ENCODE measurements around the gene UCKL1. TPM values are rescaled to one million over a fixed set of nuclear protein-coding genes. Genes with fewer than 3 reads are reported as not detected.

Gene UCKL1
- total RNA-seq, 3 donors from 2014 or later (not counting 1 experiment from before 2014, with no cell fraction given), result 49.9 to 58.1 (median 49.9) TPM

DNA sequence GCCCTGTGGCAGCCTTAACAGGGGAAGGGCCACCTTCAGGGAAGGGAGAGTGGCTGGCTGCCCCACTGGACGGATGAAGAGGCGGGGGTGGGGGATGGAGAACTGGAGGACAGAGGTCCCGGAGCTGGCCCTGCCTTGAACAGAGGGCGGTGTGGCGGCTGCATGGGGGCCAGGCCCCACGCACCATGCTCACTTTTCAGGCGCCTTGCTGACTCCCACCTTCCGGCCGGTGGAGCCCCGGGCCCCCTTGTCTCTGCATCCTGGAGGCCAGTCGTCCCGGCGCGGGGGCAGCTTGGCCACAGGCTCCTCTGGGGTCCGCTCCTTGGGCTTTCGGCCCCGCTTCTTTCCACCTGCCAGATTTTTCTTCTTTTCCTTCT, 3.5 kb upstream of the UCKL1 start:
- Histone ChIP-seq H3K4me3 (ENCODE audit: low read length) (no peak overlapping the region), H3K36me3 (ENCODE audit: control insufficient read depth, insufficient read depth, low read length) (peaks cover 2% of the 10 kb centered on the region), H3K9me3 (ENCODE audit: control insufficient read depth, insufficient read depth, low read length) (no peaks in the 10 kb centered on the region), H3K27me3 (ENCODE audit: control insufficient read depth, insufficient read depth, low read length) (no peaks in the 10 kb centered on the region), H3K27ac (ENCODE audit: low read length) (no peak overlapping the region), H3K4me1 (ENCODE audit: control insufficient read depth, insufficient read depth, low read length) (peaks cover 22% of the 10 kb centered on the region)
- intact Hi-C loops (cut with micrococcal nuclease), result no loop called here
- no peak for DNase-seq
- H3K36me3 Mint-ChIP-seq, result no peaks in the 10 kb centered on the region
- H3K4me1 Mint-ChIP-seq, result peaks cover 0 to 4% of the 10 kb centered on the region in 2 donors
- H3K27ac Mint-ChIP-seq, result no peak overlapping the region
- TF ChIP-seq, protein P1, sequence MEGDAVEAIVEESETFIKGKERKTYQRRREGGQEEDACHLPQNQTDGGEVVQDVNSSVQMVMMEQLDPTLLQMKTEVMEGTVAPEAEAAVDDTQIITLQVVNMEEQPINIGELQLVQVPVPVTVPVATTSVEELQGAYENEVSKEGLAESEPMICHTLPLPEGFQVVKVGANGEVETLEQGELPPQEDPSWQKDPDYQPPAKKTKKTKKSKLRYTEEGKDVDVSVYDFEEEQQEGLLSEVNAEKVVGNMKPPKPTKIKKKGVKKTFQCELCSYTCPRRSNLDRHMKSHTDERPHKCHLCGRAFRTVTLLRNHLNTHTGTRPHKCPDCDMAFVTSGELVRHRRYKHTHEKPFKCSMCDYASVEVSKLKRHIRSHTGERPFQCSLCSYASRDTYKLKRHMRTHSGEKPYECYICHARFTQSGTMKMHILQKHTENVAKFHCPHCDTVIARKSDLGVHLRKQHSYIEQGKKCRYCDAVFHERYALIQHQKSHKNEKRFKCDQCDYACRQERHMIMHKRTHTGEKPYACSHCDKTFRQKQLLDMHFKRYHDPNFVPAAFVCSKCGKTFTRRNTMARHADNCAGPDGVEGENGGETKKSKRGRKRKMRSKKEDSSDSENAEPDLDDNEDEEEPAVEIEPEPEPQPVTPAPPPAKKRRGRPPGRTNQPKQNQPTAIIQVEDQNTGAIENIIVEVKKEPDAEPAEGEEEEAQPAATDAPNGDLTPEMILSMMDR (IDR thresholded peaks at IDR 0.05), result no peak
- no peaks in the 10 kb centered on the region for H3K27me3 Mint-ChIP-seq (ENCODE audit: low read depth in 2 of 2)
- no peak for ATAC-seq
- H3K9me3 Mint-ChIP-seq, result no peaks in the 10 kb centered on the region
- H3K4me3 Mint-ChIP-seq, result no peak overlapping the region
- 97% methylated on average over 17 of the region's 17 CpGs for WGBS (ENCODE audit: insufficient coverage)

DNA sequence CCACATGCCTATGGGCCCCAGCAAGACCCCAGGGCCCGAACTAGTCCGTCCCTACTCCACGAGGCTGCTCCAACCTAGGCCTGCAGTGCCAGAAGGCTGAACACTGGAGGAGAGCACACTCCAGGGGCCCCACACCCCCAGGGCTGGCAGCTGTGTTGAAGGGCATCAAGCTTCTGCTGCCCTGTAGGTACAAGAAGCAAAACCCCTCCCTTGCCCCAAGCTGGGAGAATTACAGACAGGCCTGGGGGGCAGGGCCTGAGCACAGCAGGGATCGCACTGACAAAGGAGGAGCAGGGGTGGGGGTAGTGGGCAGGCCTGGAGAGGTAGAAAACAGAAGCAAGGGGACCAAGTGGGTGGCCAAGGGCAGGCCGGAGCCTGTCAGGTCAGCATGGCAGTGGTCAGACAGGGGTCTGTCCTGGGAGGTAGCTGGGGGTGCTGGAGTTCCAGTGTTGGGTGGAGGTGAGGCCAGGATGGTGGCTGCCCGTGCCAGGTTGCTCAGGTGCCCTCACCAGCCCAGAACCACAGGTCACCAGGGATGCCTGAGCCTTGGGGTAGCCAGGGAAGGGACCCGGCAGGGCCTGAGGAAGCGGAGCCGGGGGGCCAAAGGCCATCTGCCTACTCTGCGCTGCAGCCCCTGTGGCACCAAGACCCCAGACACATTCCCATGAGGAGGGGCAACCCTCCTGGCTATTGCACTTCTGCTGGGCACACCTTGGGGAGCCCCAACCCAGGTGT, 2.9 kb upstream of the UCKL1 start:
- no peak for ATAC-seq
- Histone ChIP-seq H3K4me3 (ENCODE audit: low read length) (no peak overlapping the region), H3K27ac (ENCODE audit: low read length) (no peak overlapping the region), H3K36me3 (ENCODE audit: control insufficient read depth, insufficient read depth, low read length) (peaks cover 2% of the 10 kb centered on the region), H3K9me3 (ENCODE audit: control insufficient read depth, insufficient read depth, low read length) (no peaks in the 10 kb centered on the region), H3K27me3 (ENCODE audit: control insufficient read depth, insufficient read depth, low read length) (no peaks in the 10 kb centered on the region), H3K4me1 (ENCODE audit: control insufficient read depth, insufficient read depth, low read length) (peaks cover 27% of the 10 kb centered on the region)
- DNase-seq, result no peak
- Mint-ChIP-seq H3K9me3 (no peaks in the 10 kb centered on the region), H3K4me1 (peaks cover 4 to 8% of the 10 kb centered on the region in 2 donors), H3K36me3 (no peaks in the 10 kb centered on the region), H3K27ac (no peak overlapping the region), H3K27me3 (ENCODE audit: low read depth in 2 of 2) (no peaks in the 10 kb centered on the region), H3K4me3 (no peak overlapping the region)
- intact Hi-C loops (cut with micrococcal nuclease), result no loop called here
- TF ChIP-seq, protein P1 (IDR thresholded peaks at IDR 0.05), result no peak
- WGBS (ENCODE audit: insufficient coverage), result 95% methylated on average over 10 of the region's 10 CpGs

DNA sequence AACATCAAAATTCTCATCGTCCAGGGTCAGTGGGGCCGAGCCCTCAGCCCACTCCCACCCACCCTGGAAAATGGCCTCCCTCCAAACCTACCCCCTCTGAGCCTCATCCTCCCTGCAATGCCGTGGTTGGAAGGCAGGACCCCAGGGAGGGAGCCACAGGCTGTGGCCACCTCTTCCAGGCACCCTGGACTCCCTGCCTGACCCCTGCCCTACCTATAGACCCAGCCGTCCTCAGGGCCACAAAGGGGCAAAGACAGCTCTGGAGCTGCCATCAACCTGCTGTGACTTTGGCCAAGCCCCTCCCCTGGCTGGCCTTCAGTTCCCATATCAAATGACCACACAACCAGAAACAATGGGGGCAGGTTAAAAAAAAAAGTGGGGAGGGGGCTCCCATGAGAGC, 2.3 kb upstream of the UCKL1 start:
- no peak overlapping the region for H3K27ac Mint-ChIP-seq

More for the DNA sequence above, 2.3 kb upstream of the UCKL1 start:
- Histone ChIP-seq H3K27me3 (ENCODE audit: control insufficient read depth, insufficient read depth, low read length) (no peaks in the 10 kb centered on the region), H3K4me1 (ENCODE audit: control insufficient read depth, insufficient read depth, low read length) (peaks cover 33% of the 10 kb centered on the region), H3K9me3 (ENCODE audit: control insufficient read depth, insufficient read depth, low read length) (no peaks in the 10 kb centered on the region), H3K36me3 (ENCODE audit: control insufficient read depth, insufficient read depth, low read length) (peaks cover 2% of the 10 kb centered on the region), H3K27ac (ENCODE audit: low read length) (no peak overlapping the region), H3K4me3 (ENCODE audit: low read length) (no peak overlapping the region)
- no peaks in the 10 kb centered on the region for H3K27me3 Mint-ChIP-seq (ENCODE audit: low read depth in 2 of 2)
- no peaks in the 10 kb centered on the region for H3K36me3 Mint-ChIP-seq
- intact Hi-C loops (cut with micrococcal nuclease), result no loop called here
- H3K4me3 Mint-ChIP-seq, result no peak overlapping the region
- H3K9me3 Mint-ChIP-seq, result no peaks in the 10 kb centered on the region
- whole genome bisulfite sequencing (ENCODE audit: insufficient coverage), result 89% methylated on average over 4 of the region's 4 CpGs
- TF ChIP-seq, protein P1 (IDR thresholded peaks at IDR 0.05), result no peak
- DNase-seq (no peak), ATAC-seq (no peak)
- H3K4me1 Mint-ChIP-seq, result peaks cover 6 to 15% of the 10 kb centered on the region in 2 donors
